ENCODE results near the gene SFSWAP.

DNA sequence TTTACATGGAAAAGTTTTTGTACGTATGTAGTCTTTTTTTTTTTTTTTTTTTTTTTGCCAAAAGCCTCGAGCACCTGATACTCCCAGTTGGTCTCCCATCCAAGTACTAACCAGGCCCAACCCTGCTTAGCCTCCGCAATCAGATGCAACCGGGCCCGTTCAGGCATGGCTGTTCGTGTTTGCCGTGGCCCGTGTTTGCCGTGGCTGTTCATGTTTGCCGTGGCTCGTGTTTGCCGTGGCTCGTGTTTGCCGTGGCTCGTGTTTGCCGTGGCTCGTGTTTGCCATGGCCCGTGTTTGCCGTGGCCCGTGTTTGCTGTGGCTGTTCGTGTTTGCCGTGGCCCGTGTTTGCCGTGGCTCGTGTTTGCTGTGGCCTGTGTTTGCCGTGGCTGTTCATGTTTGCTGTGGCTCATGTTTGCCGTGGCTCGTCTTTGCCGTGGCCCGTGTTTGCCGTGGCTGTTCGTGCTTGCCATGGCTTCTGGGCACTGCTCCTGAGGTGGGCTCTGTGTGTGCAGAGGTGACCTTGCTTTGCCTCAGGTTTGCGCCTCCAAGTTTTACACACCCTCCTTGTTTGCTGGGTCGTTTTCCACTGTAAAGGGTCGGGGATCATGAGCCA lies 90.5 kb downstream of the SFSWAP start:
- TF ChIP-seq, protein P1, sequence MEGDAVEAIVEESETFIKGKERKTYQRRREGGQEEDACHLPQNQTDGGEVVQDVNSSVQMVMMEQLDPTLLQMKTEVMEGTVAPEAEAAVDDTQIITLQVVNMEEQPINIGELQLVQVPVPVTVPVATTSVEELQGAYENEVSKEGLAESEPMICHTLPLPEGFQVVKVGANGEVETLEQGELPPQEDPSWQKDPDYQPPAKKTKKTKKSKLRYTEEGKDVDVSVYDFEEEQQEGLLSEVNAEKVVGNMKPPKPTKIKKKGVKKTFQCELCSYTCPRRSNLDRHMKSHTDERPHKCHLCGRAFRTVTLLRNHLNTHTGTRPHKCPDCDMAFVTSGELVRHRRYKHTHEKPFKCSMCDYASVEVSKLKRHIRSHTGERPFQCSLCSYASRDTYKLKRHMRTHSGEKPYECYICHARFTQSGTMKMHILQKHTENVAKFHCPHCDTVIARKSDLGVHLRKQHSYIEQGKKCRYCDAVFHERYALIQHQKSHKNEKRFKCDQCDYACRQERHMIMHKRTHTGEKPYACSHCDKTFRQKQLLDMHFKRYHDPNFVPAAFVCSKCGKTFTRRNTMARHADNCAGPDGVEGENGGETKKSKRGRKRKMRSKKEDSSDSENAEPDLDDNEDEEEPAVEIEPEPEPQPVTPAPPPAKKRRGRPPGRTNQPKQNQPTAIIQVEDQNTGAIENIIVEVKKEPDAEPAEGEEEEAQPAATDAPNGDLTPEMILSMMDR (IDR thresholded peaks at IDR 0.05): no peak
- no peak for TF ChIP-seq POLR2A (IDR thresholded peaks at IDR 0.05)

Measured in adrenal gland (tissue), 5 donors.